IPS-18c (cell line): ENCODE measurements around the gene C1orf141.
"Not testable (repeated sequence)": the region's sequence is repeated elsewhere in the genome, so short reads cannot be mapped to it uniquely, and the experiment has no call there.

Source experiments
- H3K4me3 ChIP-seq: 2 replicates; pipeline ENCODE4 v1.7.0; 2013; ENCODE audit warnings: low read depth, mild to moderate bottlenecking, low read length, moderate library complexity; ENCODE audit not compliant: insufficient read depth
- H3K9me3 ChIP-seq: one replicate; pipeline ENCODE4 v1.6.1; 2013; ENCODE audit warnings: mild to moderate bottlenecking, low read length, moderate library complexity; ENCODE audit not compliant: control insufficient read depth, insufficient read depth

The C1orf141 gene

DNA sequence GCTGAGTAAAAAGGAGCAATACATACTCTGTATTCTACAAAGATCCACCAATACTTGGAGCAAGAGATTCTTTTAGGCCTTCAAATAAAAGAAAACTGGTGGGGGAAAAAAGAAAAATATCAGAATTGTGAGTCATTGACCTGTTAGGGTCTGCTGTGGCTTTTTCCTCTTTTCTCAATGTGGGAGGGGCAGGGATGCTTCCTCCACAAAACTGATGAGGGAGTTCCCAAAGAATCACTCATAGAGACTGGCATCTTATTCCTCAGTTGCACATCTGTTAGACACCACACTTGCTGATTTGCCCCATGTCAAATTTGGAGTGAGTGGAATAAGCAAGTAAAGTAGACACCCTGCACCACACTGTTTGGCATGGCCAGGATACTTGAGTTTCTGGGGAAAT is 16.6 kb downstream of the C1orf141 start:
- H3K9me3 ChIP-seq, result peaks cover 2% of the 10 kb centered on the region
- no peak overlapping the region for H3K4me3 ChIP-seq

DNA sequence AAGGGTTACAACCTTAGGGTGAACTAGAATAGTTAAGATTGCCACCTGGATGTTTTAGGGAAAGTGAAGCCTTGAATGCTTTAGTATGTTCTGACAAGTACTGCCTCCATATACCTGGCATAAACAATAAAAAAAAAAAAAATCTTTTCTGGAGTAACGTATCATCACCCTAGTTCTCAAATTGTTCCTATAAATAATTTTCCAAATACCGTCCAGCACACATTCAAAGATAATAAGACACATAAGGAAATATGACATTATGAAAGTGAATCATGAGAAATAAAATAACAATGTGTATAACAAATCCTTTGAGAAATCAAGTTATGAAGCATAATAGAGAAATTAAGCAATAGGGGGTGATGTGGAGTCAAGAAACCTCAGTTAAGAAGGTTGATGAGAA is 20.6 kb downstream of the C1orf141 start:
- Histone ChIP-seq H3K9me3 (peaks cover 2% of the 10 kb centered on the region), H3K4me3 (no peak overlapping the region)

DNA sequence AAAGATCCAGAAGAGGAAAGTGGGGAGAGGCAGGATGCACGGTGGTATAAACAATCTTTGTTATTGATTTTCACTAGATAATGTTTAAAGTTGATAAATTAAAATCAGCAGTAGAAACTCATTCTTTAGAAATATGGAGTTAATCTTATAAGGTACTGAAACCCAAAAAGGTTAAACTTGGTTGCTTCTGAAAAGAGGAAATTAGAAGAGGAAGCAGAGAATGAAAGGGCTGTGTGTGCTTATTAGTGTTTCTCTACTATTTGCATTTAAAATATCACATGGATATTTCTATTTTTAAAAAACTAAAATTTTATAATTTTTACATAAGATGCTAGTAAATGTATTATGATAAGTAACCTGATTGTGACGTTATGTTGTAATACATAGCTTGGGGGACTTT is 24.4 kb downstream of the C1orf141 start:
- no peak overlapping the region for H3K4me3 ChIP-seq
- H3K9me3 ChIP-seq, result peaks cover 2% of the 10 kb centered on the region

DNA sequence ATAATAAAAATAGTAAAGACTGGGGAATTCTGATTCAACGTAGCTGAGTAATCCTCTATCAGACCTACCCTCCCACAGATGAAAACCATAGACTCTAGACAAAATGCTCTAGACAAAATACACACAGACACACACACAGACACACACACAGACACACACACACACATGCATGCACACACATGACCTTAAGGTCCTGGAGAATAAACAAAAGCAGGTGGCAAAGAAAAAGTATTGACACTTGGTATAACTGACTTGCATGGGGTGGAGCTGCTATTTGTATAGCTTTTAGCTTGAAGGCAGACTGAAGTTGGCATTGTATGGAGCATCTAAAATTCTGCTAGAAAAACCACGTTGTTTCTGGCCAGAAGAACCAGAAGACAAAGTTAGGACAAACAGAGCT is 29.3 kb downstream of the C1orf141 start:
- Histone ChIP-seq H3K9me3 (no peaks in the 10 kb centered on the region), H3K4me3 (no peak overlapping the region)

DNA sequence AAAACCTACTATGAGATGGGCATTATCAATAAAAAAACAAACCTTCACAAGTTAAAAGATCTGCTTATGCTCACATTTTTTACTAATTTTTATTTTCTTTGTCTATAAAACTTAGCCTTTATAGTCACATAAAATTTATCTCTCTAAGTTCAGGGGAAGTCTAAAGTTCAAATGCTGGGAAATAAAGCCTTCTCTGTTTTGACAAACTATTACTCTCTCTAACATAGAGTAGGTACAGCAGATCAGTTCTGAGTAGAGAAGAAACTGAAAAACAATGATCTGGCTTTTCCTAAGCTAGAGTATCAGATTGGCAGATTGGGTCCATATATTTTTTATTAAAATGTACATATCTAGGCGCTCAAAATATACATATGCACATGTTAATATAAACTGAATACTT is 31.2 kb downstream of the C1orf141 start:
- no peak overlapping the region for H3K4me3 ChIP-seq

DNA sequence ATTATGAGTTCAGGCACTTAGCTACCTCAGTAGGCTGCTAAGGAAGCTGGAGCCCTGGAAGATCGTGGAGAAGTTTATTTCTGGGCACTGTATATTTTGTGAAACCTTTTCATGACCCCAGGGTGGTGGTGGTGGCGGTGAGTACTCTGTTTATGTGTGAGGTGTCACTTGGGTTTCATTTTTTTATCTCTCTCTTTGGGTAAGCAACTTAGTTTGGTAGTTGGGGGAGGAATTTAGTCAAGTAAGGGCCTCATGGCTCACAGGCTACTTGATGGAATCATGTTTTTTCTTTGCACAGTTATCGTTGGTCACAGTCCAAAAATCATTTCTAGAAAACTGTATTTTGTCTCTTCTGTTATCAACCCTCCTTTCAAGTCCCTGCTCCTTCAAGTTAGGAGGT is 33.9 kb downstream of the C1orf141 start:
- no peaks in the 10 kb centered on the region for H3K9me3 ChIP-seq
- no peak overlapping the region for H3K4me3 ChIP-seq

More for the DNA sequence above, 31.2 kb downstream of the C1orf141 start:
- H3K9me3 ChIP-seq, result no peaks in the 10 kb centered on the region

DNA sequence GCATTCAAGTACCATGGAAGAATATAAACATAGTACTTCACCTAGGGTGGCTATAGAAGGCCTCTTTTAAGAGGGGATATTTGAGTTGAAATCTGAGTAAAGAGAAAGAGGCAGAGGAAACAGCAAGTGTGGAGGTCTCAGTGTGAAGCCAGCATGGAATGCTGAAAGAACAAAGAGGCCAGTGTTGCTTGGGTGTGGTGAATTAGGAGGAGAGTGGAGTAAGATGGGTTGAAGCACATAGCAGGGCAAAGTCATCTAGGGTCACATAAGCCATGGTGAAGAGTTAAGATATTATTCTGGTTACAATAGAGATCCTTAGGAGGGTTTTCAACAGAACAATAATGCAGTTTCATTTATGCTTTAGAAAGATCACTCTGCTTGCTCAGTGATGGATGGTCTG is 37.5 kb downstream of the C1orf141 start:
- Histone ChIP-seq H3K4me3 (no peak overlapping the region), H3K9me3 (no peaks in the 10 kb centered on the region)

DNA sequence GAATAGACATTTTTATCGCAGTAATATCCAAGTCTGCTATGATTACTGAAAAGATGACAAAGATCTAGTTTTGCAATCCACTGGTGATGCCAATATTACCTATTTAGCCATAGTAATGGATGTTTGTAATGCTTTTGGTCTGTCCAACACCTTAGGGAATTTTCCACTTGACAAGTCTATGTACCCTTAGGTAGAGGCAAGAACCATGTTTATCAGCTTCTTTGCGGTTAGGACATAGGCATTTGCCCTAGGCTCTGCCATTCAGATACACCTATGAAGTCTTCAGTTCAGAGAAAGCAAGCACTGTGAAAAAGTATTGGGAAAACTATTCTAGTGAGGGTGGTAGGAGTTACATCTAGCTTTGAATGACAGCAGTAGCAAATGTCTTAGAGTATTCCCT is 40.6 kb downstream of the C1orf141 start:
- Histone ChIP-seq H3K4me3 (no peak overlapping the region), H3K9me3 (no peaks in the 10 kb centered on the region)

DNA sequence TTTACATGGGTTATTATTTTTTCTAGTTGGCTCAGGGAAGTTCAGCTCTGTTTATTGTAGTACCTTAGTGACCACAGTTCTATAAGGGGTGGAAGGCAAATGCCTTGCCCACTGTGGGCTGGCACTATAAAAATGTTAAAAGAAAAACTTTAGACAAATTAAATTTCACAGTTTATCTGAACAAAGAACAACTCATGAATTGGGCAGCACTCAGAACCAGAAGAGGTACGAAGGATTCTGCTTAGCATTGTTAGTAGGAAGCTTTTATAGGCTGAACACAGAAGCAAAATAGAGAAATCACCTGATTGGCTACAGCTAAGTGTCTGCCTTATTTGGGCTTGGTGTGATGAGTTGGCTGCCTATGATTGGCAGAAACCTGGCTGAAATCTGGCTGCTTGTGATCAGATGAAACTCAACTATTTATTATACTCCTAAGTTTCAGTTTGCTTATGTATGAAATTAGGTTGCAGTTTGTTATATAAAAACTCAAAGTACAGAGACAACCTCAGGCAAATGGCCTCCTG is 45.0 kb downstream of the C1orf141 start:
- Histone ChIP-seq H3K9me3 (peaks cover 3% of the 10 kb centered on the region), H3K4me3 (no peak overlapping the region; the same call in 1 of the 2 replicates)

DNA sequence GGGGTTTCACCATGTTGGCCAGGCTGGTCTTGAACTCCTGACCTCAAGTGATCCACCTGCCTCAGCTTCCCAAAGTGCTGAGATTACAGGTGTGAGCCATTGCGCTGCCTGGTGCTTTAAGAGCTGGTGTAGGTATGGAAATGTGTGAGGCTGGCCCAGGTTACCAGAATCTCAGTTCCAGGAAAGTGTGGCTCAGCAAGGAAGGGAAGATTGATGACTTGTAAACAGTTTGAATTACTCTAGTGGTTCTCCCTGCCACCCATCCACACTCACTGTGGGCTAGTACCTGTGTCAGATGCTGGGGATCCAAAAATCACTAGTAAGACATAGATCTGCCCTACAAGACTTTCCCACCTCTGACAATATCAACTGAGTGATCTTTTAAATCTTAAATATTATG is 46.3 kb downstream of the C1orf141 start:
- H3K4me3 ChIP-seq, result no peak overlapping the region

DNA sequence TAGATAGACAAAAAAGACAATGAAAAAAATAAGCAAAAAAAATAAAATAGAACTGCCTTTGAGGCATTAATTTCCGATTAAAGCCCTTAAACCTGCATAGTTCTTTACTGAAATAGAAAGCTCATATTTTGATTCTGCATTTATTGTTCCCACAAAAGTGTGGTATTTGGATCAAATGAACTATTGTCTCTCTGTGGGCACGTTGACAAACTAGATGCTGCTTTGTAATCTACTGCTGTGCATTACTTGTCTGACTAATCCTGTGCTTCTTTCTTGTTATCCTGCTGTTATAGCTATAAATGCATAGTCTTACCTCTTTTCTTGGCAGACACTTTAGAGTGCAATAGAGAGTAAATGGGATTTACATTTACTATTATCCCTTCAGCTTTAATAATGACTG is 49.4 kb downstream of the C1orf141 start:
- Histone ChIP-seq H3K4me3 (no peak overlapping the region), H3K9me3 (peaks cover 3% of the 10 kb centered on the region)

More for the DNA sequence above, 46.3 kb downstream of the C1orf141 start:
- H3K9me3 ChIP-seq, result peaks cover 3% of the 10 kb centered on the region

DNA sequence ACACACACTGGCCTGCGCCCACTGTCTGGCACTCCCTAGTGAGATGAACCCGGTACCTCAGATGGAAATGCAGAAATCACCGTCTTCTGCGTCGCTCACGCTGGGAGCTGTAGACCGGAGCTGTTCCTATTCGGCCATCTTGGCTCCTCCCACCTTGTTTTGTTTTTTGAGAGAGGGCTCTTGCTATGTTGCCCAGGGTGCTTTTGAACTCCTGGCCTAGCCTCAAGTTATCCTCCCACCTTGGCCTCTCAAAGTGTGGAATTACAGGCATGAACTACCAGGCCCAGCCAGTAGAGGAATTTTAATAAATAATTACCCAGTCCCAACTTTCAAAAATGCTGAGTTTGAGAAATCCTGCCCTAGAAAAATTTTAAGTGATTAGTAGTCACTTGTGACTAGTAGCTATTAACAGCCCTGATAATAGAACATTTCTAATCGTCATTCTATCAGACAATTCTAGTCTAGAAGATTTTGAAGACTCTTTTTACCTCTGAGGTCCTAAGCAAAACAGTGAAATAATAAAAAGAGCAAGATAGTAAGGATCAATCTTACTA is 49.9 kb downstream of the C1orf141 start:
- Histone ChIP-seq H3K4me3 (no peak overlapping the region), H3K9me3 (peaks cover 3% of the 10 kb centered on the region)

DNA sequence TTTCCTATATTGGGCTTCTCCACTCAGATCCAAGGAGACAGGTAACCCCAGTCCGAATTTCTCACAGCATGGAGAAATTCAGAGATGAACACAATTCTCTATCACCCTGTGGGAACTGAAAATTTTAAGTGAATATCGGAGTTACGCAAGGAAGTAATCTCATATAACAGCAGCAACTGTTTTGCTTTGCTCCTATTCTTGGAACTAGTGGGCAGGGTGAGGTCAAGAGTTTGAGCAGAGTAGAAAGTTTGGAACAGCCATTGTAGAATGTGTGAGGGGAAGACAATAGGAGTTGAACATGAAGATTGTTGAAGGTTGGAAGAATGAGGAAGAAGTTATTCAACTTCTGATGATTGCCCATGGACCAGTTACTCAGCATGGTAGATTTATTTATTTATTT is 56.5 kb downstream of the C1orf141 start:
- Histone ChIP-seq H3K9me3 (no peaks in the 10 kb centered on the region), H3K4me3 (no peak overlapping the region)

DNA sequence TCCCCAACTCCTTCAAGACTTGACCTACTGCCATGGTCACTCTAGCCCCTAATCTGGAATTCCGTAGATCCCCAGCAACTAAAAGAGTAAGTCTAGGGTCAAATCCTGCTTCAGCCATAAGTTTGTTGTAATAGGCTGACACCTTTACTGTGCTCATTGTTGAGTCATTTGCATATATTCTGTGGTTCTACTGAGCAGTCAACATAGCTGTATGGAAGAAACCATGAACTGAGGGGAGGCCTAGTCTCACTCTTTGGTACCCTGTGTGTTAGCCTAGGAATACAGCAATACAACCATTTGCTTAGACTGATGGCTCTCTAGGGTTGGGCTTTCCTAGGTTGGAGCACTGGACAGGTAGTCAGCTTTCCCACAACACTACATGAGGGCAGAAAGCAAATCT is 57.2 kb downstream of the C1orf141 start:
- H3K4me3 ChIP-seq, result no peak overlapping the region
- no peaks in the 10 kb centered on the region for H3K9me3 ChIP-seq

DNA sequence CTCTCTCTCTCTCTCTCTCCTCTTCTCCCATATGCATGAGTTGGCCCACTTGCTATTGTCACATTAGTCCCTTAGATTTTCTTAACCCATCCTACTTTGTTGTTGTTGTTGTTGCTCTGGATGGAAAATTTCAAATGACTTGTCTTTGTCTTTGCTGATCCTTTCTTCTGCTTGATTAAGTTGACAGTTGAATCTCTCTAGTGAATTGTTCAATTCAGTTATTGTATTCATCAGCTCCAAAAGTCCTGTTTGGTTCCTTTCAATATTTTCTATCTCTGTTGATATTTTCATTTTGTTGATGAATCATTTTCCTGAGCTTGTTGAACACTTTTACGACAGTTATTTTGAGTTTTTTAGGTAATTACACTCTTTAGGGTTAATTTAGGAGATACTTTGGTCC is 62.0 kb downstream of the C1orf141 start:
- Histone ChIP-seq H3K4me3 (no peak overlapping the region), H3K9me3 (peaks cover 4% of the 10 kb centered on the region)

DNA sequence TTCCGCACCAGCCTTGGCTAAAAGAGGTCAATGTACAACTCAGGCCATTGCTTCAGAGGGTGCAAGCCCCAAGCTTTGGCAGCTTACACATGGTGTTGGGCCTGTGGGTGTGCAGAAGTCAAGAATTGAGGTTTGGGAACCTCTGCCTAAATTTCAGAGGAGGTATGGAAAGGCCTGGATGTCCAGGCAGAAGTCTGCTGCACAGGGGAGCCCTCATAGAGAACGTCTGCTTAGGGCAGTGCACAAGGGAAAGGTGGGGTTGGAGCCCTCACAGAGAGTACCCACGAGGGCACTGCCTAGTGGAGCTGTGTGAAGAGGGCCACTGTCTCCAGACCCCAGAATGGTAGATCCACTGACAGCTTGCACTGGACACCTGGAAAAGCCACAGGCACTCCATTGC is 67.1 kb downstream of the C1orf141 start:
- not testable (repeated sequence) for H3K4me3 ChIP-seq

DNA sequence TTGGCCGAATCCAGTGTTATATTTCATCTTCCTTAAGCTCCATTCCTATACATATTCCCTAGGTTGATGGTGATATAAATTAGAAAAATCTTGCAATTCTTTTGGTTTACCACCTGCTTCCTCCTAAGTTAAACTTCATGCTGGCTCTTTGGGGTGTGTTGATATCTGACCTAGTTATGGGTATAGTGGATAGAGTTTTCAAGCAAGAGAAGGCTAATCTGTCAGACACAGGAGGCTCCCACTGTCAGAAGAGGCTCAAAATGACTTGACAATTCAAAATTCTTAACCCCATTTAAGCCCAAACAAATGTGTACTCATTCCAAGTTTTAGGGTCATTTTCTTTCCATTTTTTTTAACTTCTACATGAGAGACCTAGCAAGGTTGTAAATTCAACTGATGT is 72.4 kb downstream of the C1orf141 start:
- Histone ChIP-seq H3K9me3 (no peaks in the 10 kb centered on the region), H3K4me3 (no peak overlapping the region)

More for the DNA sequence above, 67.1 kb downstream of the C1orf141 start:
- not testable (repeated sequence) for H3K9me3 ChIP-seq

DNA sequence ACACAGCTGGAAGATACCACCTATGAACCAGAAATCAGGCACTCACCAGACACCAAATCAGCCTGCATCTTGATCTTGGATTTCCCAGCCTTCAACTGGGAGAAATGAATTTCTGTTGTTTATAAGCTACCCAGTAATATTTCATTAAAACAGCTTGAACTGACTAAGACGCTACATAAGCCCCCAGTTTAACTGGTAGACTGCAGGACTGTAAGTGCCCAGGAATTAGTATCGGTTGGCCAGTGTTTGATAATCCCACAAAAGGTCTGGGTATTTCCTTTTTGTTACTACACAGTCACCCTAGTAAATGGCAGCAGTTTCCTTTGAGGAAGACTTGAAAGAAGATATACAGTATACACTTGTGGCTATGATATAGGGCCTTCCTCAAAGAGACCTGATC is 73.5 kb downstream of the C1orf141 start:
- Histone ChIP-seq H3K4me3 (no peak overlapping the region), H3K9me3 (no peaks in the 10 kb centered on the region)

DNA sequence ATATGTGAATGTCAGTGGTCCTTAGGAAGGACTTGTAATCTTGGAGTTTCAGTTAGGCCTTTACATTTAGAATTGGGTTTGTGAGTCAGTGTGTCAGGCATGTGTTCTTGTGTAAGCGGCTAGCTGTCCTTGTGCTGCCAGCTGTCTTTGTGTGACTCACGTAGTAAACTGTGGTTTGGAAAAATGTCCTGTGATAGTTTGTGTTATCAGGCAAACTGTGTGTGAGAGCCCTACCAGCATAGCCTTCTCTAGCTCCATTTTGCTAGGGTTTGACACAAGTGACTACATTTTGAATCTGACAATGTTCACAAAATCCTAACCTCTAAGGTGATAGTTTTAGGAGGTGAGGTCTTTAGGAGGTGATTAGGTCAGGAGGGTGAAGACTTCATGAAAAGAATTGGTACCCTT is 74.0 kb downstream of the C1orf141 start:
- H3K4me3 ChIP-seq, result no peak overlapping the region
- H3K9me3 ChIP-seq, result no peaks in the 10 kb centered on the region
